AG09319 (cell line): ENCODE data around the gene ZNF526.

ENCODE experiments used
- DNase-seq: peaks from one replicate; pipeline ENCODE4 v3.0.0-alpha.2; 2010; ENCODE audit warnings: low read depth; ENCODE audit errors: extremely low read depth
- CTCF ChIP-seq: IDR thresholded peaks from 2 replicates; pipeline ENCODE4 v1.5.1; 2011; ENCODE audit warnings: low read depth, mild to moderate bottlenecking, inconsistent platforms, low read length, moderate library complexity

Gene ZNF526

GRCh38 chr19:42228641-42229040 is 8.5 kb downstream of the ZNF526 start:
- no peak for DNase-seq
- TF ChIP-seq CTCF: no peak

- TF ChIP-seq CTCF: no peak
- no peak for DNase-seq
Observed at GRCh38 chr19:42229301-42229854, 9.3 kb downstream of the ZNF526 start.

GRCh38 chr19:42229855-42230351 is 9.8 kb downstream of the ZNF526 start:
- DNase-seq: no peak
- no peak for TF ChIP-seq CTCF

- DNase-seq: no peak
- TF ChIP-seq CTCF: no peak
Observed at GRCh38 chr19:42230571-42230970, 10.5 kb downstream of the ZNF526 start.

GRCh38 chr19:42232435-42232834 is 12.3 kb downstream of the ZNF526 start:
- no peak for TF ChIP-seq CTCF
- no peak for DNase-seq

GRCh38 chr19:42233106-42233505 is 13.0 kb downstream of the ZNF526 start:
- no peak for TF ChIP-seq CTCF

GRCh38 chr19:42233678-42234292 is 13.7 kb downstream of the ZNF526 start:
- no peak for TF ChIP-seq CTCF
- DNase-seq: no peak

More at GRCh38 chr19:42233106-42233505, 13.0 kb downstream of the ZNF526 start:
- DNase-seq: no peak
